ENCODE data around the gene ELL.
A peak's percentile ranks its signal among the peaks of the same experiment; 100 is the strongest.

ELL gene

GRCh38 chr19:18444513-18444912, 77.4 kb downstream of the ELL start:
- H3K27ac ChIP-seq (replicated peaks; ENCODE audit: low read length), result no peak overlapping the region

GRCh38 chr19:18443831-18444230, 78.0 kb downstream of the ELL start:
- Histone ChIP-seq H2BK120ac (ENCODE audit: low read depth, low read length) (no peak overlapping the region), H3K4me2 (ENCODE audit: insufficient read depth, low read length, poor library complexity, severe bottlenecking) (no peak overlapping the region), H3K27ac (replicated peaks; ENCODE audit: low read length) (no peak overlapping the region), H3K79me1 (ENCODE audit: low read depth, low read length) (peaks cover 1% of the 10 kb centered on the region), H2BK5ac (ENCODE audit: low read length) (peak overlapping the region; percentile 22), H3K9ac (ENCODE audit: low read depth, low read length, poor library complexity) (peak overlapping the region; percentile 56), H3K23ac (ENCODE audit: low read depth, low read length, poor library complexity) (peak overlapping the region; percentile 36), H2AFZ (ENCODE audit: low read length) (no peak overlapping the region), H3K36me3 (replicated peaks in 1 of 2; ENCODE audit: control insufficient read depth in 2 of 2, insufficient read depth in 2 of 2, low read length in 2 of 2) (peaks cover 10 to 29% of the 10 kb centered on the region in 2 donors), H4K8ac (ENCODE audit: low read depth, low read length) (no peak overlapping the region), H3K4ac (ENCODE audit: low read length) (peak overlapping the region; percentile 10), H3K18ac (ENCODE audit: low read length) (peak overlapping the region; percentile 44), H3K4me1 (ENCODE audit: control insufficient read depth in 2 of 2, insufficient read depth in 1 of 2, low read depth in 1 of 2, low read length in 2 of 2) (peaks cover 31 to 39% of the 10 kb centered on the region in 2 donors), H3K4me3 (ENCODE audit: low read length in 2 of 2) (no peak overlapping the region), H2BK15ac (ENCODE audit: low read length) (no peak overlapping the region), H4K91ac (ENCODE audit: low read depth, low read length, poor library complexity) (no peak overlapping the region), H3K27me3 (ENCODE audit: control insufficient read depth in 3 of 3, insufficient read depth in 3 of 3, low read depth in 1 of 3, low read length in 3 of 3) (no peaks in the 10 kb centered on the region), H3K9me3 (replicated peaks in 1 of 2; ENCODE audit: control insufficient read depth in 2 of 2, insufficient read depth in 1 of 2, low read depth in 1 of 2, low read length in 2 of 2) (peaks cover 0 to 4% of the 10 kb centered on the region in 2 donors), H2AK5ac (ENCODE audit: low read depth, low read length) (peak overlapping the region; percentile 69), H3K14ac (ENCODE audit: low read length) (no peak overlapping the region), H2BK12ac (ENCODE audit: low read length) (no peak overlapping the region)
- no peak for DNase-seq (ENCODE audit: low spot score)
- no CpG with 5 or more reads among the region's 11 CpGs for WGBS, 2 donors (ENCODE audit: extremely low coverage in 2 of 2, insufficient read length in 2 of 2, insufficient replicate concordance in 1 of 2)

More at GRCh38 chr19:18444513-18444912, 77.4 kb downstream of the ELL start:
- no peak overlapping the region for H4K8ac ChIP-seq (ENCODE audit: low read depth, low read length)
- no peak overlapping the region for H4K91ac ChIP-seq (ENCODE audit: low read depth, low read length, poor library complexity)
- H3K79me1 ChIP-seq (ENCODE audit: low read depth, low read length), result peaks cover 3% of the 10 kb centered on the region
- no peak overlapping the region for H2AFZ ChIP-seq (ENCODE audit: low read length)
- no peak overlapping the region for H2BK15ac ChIP-seq (ENCODE audit: low read length)
- peak overlapping the region; percentile 56 for H2AK5ac ChIP-seq (ENCODE audit: low read depth, low read length)
- no peaks in the 10 kb centered on the region for H3K27me3 ChIP-seq (ENCODE audit: control insufficient read depth in 3 of 3, insufficient read depth in 3 of 3, low read depth in 1 of 3, low read length in 3 of 3)
- no CpG with 5 or more reads among the region's 19 CpGs for WGBS, 2 donors (ENCODE audit: extremely low coverage in 2 of 2, insufficient read length in 2 of 2, insufficient replicate concordance in 1 of 2)
- H3K4ac ChIP-seq (ENCODE audit: low read length), result no peak overlapping the region
- H2BK5ac ChIP-seq (ENCODE audit: low read length), result no peak overlapping the region
- H3K14ac ChIP-seq (ENCODE audit: low read length), result peak overlapping the region; percentile 47
- H3K18ac ChIP-seq (ENCODE audit: low read length), result no peak overlapping the region
- peak overlapping the region; percentile 55 for H3K23ac ChIP-seq (ENCODE audit: low read depth, low read length, poor library complexity)
- H3K36me3 ChIP-seq (replicated peaks in 1 of 2; ENCODE audit: control insufficient read depth in 2 of 2, insufficient read depth in 2 of 2, low read length in 2 of 2), result peaks cover 15 to 36% of the 10 kb centered on the region in 2 donors
- peaks cover 26 to 32% of the 10 kb centered on the region in 2 donors for H3K4me1 ChIP-seq (ENCODE audit: control insufficient read depth in 2 of 2, insufficient read depth in 1 of 2, low read depth in 1 of 2, low read length in 2 of 2)
- peak overlapping the region; percentile 30 for H2BK12ac ChIP-seq (ENCODE audit: low read length)
- H3K9ac ChIP-seq (ENCODE audit: low read depth, low read length, poor library complexity), result peak overlapping the region; percentile 44
- no peak overlapping the region for H3K4me3 ChIP-seq (ENCODE audit: low read length in 2 of 2)
- H3K4me2 ChIP-seq (ENCODE audit: insufficient read depth, low read length, poor library complexity, severe bottlenecking), result no peak overlapping the region
- DNase-seq (ENCODE audit: low spot score), result no peak
- peaks cover 0 to 4% of the 10 kb centered on the region in 2 donors for H3K9me3 ChIP-seq (replicated peaks in 1 of 2; ENCODE audit: control insufficient read depth in 2 of 2, insufficient read depth in 1 of 2, low read depth in 1 of 2, low read length in 2 of 2)
- H2BK120ac ChIP-seq (ENCODE audit: low read depth, low read length), result no peak overlapping the region

GRCh38 chr19:18443406-18443805, 78.5 kb downstream of the ELL start:
- no peak overlapping the region for H3K14ac ChIP-seq (ENCODE audit: low read length)
- DNase-seq (ENCODE audit: low spot score), result no peak
- H2BK12ac ChIP-seq (ENCODE audit: low read length), result no peak overlapping the region
- H2BK5ac ChIP-seq (ENCODE audit: low read length), result peak overlapping the region; percentile 22
- H2AFZ ChIP-seq (ENCODE audit: low read length), result no peak overlapping the region
- peaks cover 34 to 43% of the 10 kb centered on the region in 2 donors for H3K4me1 ChIP-seq (ENCODE audit: control insufficient read depth in 2 of 2, insufficient read depth in 1 of 2, low read depth in 1 of 2, low read length in 2 of 2)
- no peak overlapping the region for H3K4me3 ChIP-seq (ENCODE audit: low read length in 2 of 2)
- H3K4me2 ChIP-seq (ENCODE audit: insufficient read depth, low read length, poor library complexity, severe bottlenecking), result no peak overlapping the region
- peaks cover 8 to 25% of the 10 kb centered on the region in 2 donors for H3K36me3 ChIP-seq (replicated peaks in 1 of 2; ENCODE audit: control insufficient read depth in 2 of 2, insufficient read depth in 2 of 2, low read length in 2 of 2)
- peak overlapping the region; percentile 56 for H3K9ac ChIP-seq (ENCODE audit: low read depth, low read length, poor library complexity)
- H2AK5ac ChIP-seq (ENCODE audit: low read depth, low read length), result peak overlapping the region; percentile 69
- H3K79me1 ChIP-seq (ENCODE audit: low read depth, low read length), result peaks cover under 1% of the 10 kb centered on the region
- no peak overlapping the region for H4K8ac ChIP-seq (ENCODE audit: low read depth, low read length)
- H2BK15ac ChIP-seq (ENCODE audit: low read length), result no peak overlapping the region
- no peak overlapping the region for H3K27ac ChIP-seq (replicated peaks; ENCODE audit: low read length)
- peaks cover 0 to 4% of the 10 kb centered on the region in 2 donors for H3K9me3 ChIP-seq (replicated peaks in 1 of 2; ENCODE audit: control insufficient read depth in 2 of 2, insufficient read depth in 1 of 2, low read depth in 1 of 2, low read length in 2 of 2)
- H4K91ac ChIP-seq (ENCODE audit: low read depth, low read length, poor library complexity), result no peak overlapping the region
- H3K18ac ChIP-seq (ENCODE audit: low read length), result peak overlapping the region; percentile 66
- no CpG with 5 or more reads among the region's 6 CpGs for WGBS, 2 donors (ENCODE audit: extremely low coverage in 2 of 2, insufficient read length in 2 of 2, insufficient replicate concordance in 1 of 2)
- peak overlapping the region; percentile 36 for H3K23ac ChIP-seq (ENCODE audit: low read depth, low read length, poor library complexity)
- H3K27me3 ChIP-seq (ENCODE audit: control insufficient read depth in 3 of 3, insufficient read depth in 3 of 3, low read depth in 1 of 3, low read length in 3 of 3), result no peaks in the 10 kb centered on the region
- H2BK120ac ChIP-seq (ENCODE audit: low read depth, low read length), result no peak overlapping the region
- H3K4ac ChIP-seq (ENCODE audit: low read length), result no peak overlapping the region

- H4K8ac ChIP-seq (ENCODE audit: low read depth, low read length), result no peak overlapping the region
- H2AK5ac ChIP-seq (ENCODE audit: low read depth, low read length), result no peak overlapping the region
- H3K4me2 ChIP-seq (ENCODE audit: insufficient read depth, low read length, poor library complexity, severe bottlenecking), result no peak overlapping the region
- H3K36me3 ChIP-seq (replicated peaks in 1 of 2; ENCODE audit: control insufficient read depth in 2 of 2, insufficient read depth in 2 of 2, low read length in 2 of 2), result peaks cover 8 to 21% of the 10 kb centered on the region in 2 donors
- peak overlapping the region; percentile 51 for H3K18ac ChIP-seq (ENCODE audit: low read length)
- H3K27ac ChIP-seq (replicated peaks; ENCODE audit: low read length), result no peak overlapping the region
- no peak overlapping the region for H2BK12ac ChIP-seq (ENCODE audit: low read length)
- H3K27me3 ChIP-seq (ENCODE audit: control insufficient read depth in 3 of 3, insufficient read depth in 3 of 3, low read depth in 1 of 3, low read length in 3 of 3), result no peaks in the 10 kb centered on the region
- no peak for DNase-seq (ENCODE audit: low spot score)
- no peak overlapping the region for H4K91ac ChIP-seq (ENCODE audit: low read depth, low read length, poor library complexity)
- WGBS, 2 donors (ENCODE audit: extremely low coverage in 2 of 2, insufficient read length in 2 of 2, insufficient replicate concordance in 1 of 2), result no CpG with 5 or more reads among the region's 12 CpGs
- H3K14ac ChIP-seq (ENCODE audit: low read length), result no peak overlapping the region
- no peaks in the 10 kb centered on the region for H3K79me1 ChIP-seq (ENCODE audit: low read depth, low read length)
- no peak overlapping the region for H3K4ac ChIP-seq (ENCODE audit: low read length)
- H2BK120ac ChIP-seq (ENCODE audit: low read depth, low read length), result no peak overlapping the region
- H3K9me3 ChIP-seq (replicated peaks in 1 of 2; ENCODE audit: control insufficient read depth in 2 of 2, insufficient read depth in 1 of 2, low read depth in 1 of 2, low read length in 2 of 2), result peaks cover 0 to 4% of the 10 kb centered on the region in 2 donors
- H3K9ac ChIP-seq (ENCODE audit: low read depth, low read length, poor library complexity), result no peak overlapping the region
- no peak overlapping the region for H2BK15ac ChIP-seq (ENCODE audit: low read length)
- no peak overlapping the region for H2BK5ac ChIP-seq (ENCODE audit: low read length)
- no peak overlapping the region for H3K4me3 ChIP-seq (ENCODE audit: low read length in 2 of 2)
- H2AFZ ChIP-seq (ENCODE audit: low read length), result no peak overlapping the region
- no peak overlapping the region for H3K23ac ChIP-seq (ENCODE audit: low read depth, low read length, poor library complexity)
- H3K4me1 ChIP-seq (ENCODE audit: control insufficient read depth in 2 of 2, insufficient read depth in 1 of 2, low read depth in 1 of 2, low read length in 2 of 2), result peaks cover 37 to 44% of the 10 kb centered on the region in 2 donors
Observed at GRCh38 chr19:18442941-18443340, 78.9 kb downstream of the ELL start.
